ENCODE results near the gene CEBPG.

CEBPG gene

DNA sequence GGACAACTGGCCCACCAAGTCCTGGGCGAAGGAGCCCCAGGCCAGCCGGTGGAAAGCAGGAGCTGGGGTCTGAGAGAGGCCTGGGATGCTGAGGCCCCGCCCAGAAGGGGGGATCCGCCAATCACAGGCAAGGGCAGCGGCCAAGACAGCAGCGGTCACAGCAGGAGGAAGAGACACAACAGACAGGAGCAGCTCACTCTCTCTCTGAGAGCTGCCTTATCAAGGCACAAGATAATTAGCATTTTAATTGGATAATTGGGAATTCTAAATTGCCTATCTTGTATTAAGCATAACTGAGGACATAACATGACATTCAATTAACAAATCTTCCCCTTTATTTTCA, 46.2 kb downstream of the CEBPG start:
- TF ChIP-seq ZFX (IDR thresholded peaks at IDR 0.05) (no peak), CTCF (conservative IDR thresholded peaks at IDR 0.05) (no peak)
- H3K27ac ChIP-seq = no peak overlapping the region

DNA sequence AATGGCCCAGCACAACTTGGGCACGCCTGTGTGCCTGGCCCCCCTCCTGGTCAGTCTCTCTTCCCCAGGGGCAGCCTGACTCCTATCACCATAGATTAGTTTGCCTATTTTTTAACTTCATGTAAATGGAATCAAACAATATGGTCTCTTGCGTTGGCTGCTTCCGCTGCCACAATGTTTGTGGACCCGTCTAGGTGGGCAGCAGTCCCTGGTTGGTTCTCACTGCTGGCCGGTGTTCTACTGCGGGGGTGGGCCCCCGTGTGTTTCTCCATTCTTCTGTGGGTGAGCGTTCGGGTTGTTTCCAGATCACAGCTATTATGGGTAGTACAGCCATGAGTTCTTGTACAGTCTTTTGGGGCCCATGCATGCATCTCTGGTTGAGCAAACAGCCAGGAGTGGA, 47.3 kb downstream of the CEBPG start:
- TF ChIP-seq CTCF (conservative IDR thresholded peaks at IDR 0.05) = no peak
- TF ChIP-seq ZFX (IDR thresholded peaks at IDR 0.05) = no peak
- H3K27ac ChIP-seq = no peak overlapping the region

GRCh38 chr19:33421368-33421767, 47.9 kb downstream of the CEBPG start:
- TF ChIP-seq ZFX (IDR thresholded peaks at IDR 0.05) (no peak), CTCF (conservative IDR thresholded peaks at IDR 0.05) (no peak)
- no peak overlapping the region for H3K27ac ChIP-seq

DNA sequence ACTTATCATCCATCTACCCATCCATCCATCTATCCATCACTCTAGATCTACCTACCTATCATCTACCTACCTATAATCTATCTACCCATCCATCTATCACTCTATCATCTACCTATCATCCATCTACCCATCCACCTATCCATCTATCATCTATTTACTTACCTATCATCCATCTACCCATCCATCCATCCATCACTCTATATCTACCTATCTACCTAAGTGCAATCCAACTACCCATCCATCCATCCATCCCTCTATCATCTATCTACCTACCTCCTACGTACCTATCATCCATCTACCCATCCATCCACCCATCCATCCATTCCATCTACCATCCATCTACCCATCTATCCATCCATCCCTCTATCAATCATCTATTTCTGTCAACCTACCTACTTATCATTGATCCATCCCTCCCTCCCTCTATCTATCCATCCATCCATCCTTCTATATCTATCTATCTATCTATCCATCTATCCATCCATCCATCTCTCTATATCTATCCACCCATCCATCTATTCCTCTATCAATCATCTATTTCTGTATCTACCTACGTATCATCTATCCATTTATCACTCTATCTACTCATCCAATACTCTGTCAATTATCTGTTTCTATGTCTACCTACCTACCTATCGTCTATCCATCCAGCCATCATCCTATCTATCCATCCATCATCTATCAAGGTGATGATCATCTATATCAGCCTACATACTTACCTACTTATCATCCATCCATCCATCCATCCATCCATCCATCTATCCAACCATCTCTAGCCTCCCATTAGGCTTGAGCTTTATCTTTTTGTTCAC, 49.1 kb downstream of the CEBPG start:
- no peak overlapping the region for H3K27ac ChIP-seq
- no peak for TF ChIP-seq CTCF (conservative IDR thresholded peaks at IDR 0.05)
- no peak for TF ChIP-seq ZFX (IDR thresholded peaks at IDR 0.05)

DNA sequence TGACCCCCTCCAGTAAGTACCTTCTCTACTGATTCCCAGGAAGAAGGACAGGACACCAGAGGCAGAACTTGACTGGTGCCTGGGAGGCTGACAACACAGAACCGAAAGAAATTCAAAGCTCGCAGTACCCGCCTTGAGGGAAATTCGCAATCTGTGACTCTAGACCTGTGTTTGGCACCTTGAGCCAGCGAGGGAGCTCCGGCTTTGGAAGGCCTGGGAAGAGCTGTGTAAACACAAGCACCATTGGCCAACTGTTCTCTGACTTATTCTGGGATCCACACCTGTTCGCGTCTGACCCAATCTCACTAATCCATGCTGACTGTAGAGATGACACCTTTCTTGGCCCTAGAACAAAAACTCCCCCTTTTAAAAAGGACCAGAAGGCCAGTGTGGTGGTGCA, 50.7 kb downstream of the CEBPG start:
- H3K27ac ChIP-seq = no peak overlapping the region
- TF ChIP-seq ZFX (IDR thresholded peaks at IDR 0.05) = no peak
- TF ChIP-seq CTCF (conservative IDR thresholded peaks at IDR 0.05) = no peak

- no peak overlapping the region for H3K27ac ChIP-seq
- TF ChIP-seq CTCF (conservative IDR thresholded peaks at IDR 0.05) (no peak), ZFX (IDR thresholded peaks at IDR 0.05) (no peak)
These were observed 53.3 kb downstream of the CEBPG start for GRCh38 chr19:33426621-33427361.
